ENCODE measurements around the gene RABGAP1L. TPM values are rescaled to one million over a fixed set of nuclear protein-coding genes. Genes with fewer than 3 reads are reported as not detected.

The RABGAP1L gene
- total RNA-seq, 1 experiment from 2014 or later, result 76.9 TPM

GRCh38 chr1:174764191-174764590 lies 604.9 kb downstream of the RABGAP1L start:
- DNase-seq (ENCODE audit: low spot score) (no peak), ATAC-seq (no peak)
- Mint-ChIP-seq H3K27me3 (ENCODE audit: low read depth) (no peaks in the 10 kb centered on the region), H3K4me3 (no peak overlapping the region), H3K27ac (no peak overlapping the region), H3K4me1 (peaks cover 3% of the 10 kb centered on the region), H3K9me3 (peaks cover 13% of the 10 kb centered on the region), H3K36me3 (no peaks in the 10 kb centered on the region)
- POLR2A ChIA-PET, result no interaction called here
- CTCF ChIA-PET, result no interaction called here
- no peak for TF ChIP-seq FOXP4 (CRISPR knock-in tag; IDR thresholded peaks at IDR 0.05)
- no peak for TF ChIP-seq E2F5 (CRISPR knock-in tag; IDR thresholded peaks at IDR 0.05)
- no peak for TF ChIP-seq ZNF281 (CRISPR knock-in tag; IDR thresholded peaks at IDR 0.05)
- TF ChIP-seq USF2 (CRISPR knock-in tag; IDR thresholded peaks at IDR 0.05), result no peak
- no peak for TF ChIP-seq ETV6 (CRISPR knock-in tag; IDR thresholded peaks at IDR 0.05)
- no peak for TF ChIP-seq TP53 (CRISPR knock-in tag; IDR thresholded peaks at IDR 0.05)
- no peak for TF ChIP-seq ZNF416 (CRISPR knock-in tag; IDR thresholded peaks at IDR 0.05)
- no peak for TF ChIP-seq ATF1 (CRISPR knock-in tag; IDR thresholded peaks at IDR 0.05)
- TF ChIP-seq MAX (CRISPR knock-in tag; IDR thresholded peaks at IDR 0.05), result no peak
- TF ChIP-seq RORB (CRISPR knock-in tag; IDR thresholded peaks at IDR 0.05), result no peak
- TF ChIP-seq NR3C1 (CRISPR knock-in tag; conservative IDR thresholded peaks at IDR 0.05; ENCODE audit: low read depth), result no peak
- no peak for TF ChIP-seq STAT6 (CRISPR knock-in tag; conservative IDR thresholded peaks at IDR 0.05; ENCODE audit: low read depth)
- TF ChIP-seq ATF6 (CRISPR knock-in tag; IDR thresholded peaks at IDR 0.05), result no peak
- no peak for TF ChIP-seq FOXK1 (CRISPR knock-in tag; IDR thresholded peaks at IDR 0.05)
- no peak for TF ChIP-seq JAZF1 (CRISPR knock-in tag; IDR thresholded peaks at IDR 0.05)
- TF ChIP-seq ZNF263 (CRISPR knock-in tag; IDR thresholded peaks at IDR 0.05; ENCODE audit: low read depth), result no peak
- TF ChIP-seq RELA (CRISPR knock-in tag; IDR thresholded peaks at IDR 0.05; ENCODE audit: borderline replicate concordance), result no peak
- TF ChIP-seq ZNF532 (CRISPR knock-in tag; IDR thresholded peaks at IDR 0.05; ENCODE audit: borderline replicate concordance), result no peak
- TF ChIP-seq KAT7 (CRISPR knock-in tag; IDR thresholded peaks at IDR 0.05; ENCODE audit: borderline replicate concordance), result no peak
- TF ChIP-seq ATF2 (CRISPR knock-in tag; IDR thresholded peaks at IDR 0.05; ENCODE audit: borderline replicate concordance, low read depth), result no peak
